22Rv1 (cell line): ENCODE results near the gene ARF1.

Source experiments
- H3K27ac ChIP-seq: fragments of 450-650 bp; 2 replicates; pipeline ENCODE4 v1.5.1; 2017
- CTCF ChIP-seq: fragments of 450-650 bp; IDR thresholded peaks from 2 replicates; pipeline ENCODE4 v1.5.1; 2017; ENCODE audit warnings: mild to moderate bottlenecking
- ZFX ChIP-seq: fragments of 450-650 bp; IDR thresholded peaks from 2 replicates; pipeline ENCODE4 v1.6.1; 2017; ENCODE audit warnings: antibody characterized with exemption, borderline replicate concordance

Gene ARF1

GRCh38 chr1:228062812-228063211, 19.7 kb upstream of the ARF1 start:
- no peak overlapping the region for H3K27ac ChIP-seq
- TF ChIP-seq CTCF (no peak; the same call in 1 of the 2 replicates), ZFX (no peak)

DNA sequence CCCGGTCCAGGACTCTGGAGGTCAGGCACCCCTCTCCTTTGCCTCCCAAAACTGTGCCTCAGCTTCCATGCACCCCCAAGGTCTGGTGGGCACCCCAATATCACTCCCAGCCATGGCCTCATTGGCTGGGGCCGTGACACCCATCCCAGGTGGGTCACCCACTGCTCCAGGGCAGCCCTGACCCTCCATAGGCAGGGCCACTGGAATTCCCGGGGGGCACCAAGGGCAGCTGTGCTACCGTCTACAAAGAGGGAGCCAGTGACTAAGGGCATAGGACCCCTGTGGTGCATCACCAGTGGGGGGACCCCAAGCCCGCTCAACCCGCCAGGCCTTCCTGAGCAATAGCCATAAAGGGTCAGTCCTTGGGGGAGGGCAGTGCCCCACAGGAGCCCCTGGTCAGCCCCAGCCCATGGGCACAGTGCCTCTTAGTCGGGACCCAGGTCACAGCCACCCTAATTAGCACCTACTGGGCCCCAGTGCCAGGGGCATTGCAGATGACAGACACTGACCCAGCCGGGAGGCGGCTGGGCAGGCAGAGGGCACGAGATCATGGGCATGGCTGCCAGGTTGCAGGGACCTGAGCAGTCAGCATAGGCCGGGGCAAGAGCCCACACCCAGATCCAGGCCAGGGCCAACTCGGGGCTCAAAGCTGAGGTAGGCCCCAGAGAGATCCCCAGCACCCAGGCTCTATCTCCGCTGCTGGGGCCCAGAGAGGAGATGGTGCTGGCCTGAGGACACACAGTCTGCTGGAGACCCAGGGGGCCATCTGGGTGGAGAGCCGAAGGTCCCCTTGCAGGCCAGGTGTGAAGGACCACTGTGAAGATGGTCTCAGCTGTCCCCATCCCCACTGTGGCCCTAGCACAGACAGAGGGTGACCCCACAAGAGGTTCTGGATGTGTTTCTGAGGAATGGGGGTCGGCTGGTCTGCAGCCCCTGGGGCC, 19.0 kb upstream of the ARF1 start:
- TF ChIP-seq CTCF (no peak), ZFX (no peak)
- no peak overlapping the region for H3K27ac ChIP-seq

DNA sequence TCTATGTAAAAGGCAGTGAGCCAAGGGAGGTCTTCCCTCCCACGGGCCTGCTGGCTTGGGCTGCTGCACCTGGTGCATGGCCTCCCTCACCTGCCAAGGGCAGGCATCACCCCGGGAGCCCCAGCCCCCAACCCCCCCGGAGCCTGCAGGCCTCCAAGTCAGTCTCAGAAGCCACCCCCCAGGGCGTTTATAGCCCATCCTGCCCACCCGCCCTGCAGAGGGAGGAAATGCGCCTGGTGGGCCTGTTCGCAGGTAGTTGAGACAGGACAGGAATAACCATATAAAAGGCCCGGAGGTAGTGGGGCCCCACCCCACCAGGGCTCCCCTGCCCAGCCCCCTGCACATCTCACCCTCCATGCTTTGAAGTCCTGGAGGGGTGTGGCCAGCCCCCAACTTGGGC, 18.2 kb upstream of the ARF1 start:
- no peak for TF ChIP-seq CTCF
- no peak for TF ChIP-seq ZFX
- no peak overlapping the region for H3K27ac ChIP-seq

DNA sequence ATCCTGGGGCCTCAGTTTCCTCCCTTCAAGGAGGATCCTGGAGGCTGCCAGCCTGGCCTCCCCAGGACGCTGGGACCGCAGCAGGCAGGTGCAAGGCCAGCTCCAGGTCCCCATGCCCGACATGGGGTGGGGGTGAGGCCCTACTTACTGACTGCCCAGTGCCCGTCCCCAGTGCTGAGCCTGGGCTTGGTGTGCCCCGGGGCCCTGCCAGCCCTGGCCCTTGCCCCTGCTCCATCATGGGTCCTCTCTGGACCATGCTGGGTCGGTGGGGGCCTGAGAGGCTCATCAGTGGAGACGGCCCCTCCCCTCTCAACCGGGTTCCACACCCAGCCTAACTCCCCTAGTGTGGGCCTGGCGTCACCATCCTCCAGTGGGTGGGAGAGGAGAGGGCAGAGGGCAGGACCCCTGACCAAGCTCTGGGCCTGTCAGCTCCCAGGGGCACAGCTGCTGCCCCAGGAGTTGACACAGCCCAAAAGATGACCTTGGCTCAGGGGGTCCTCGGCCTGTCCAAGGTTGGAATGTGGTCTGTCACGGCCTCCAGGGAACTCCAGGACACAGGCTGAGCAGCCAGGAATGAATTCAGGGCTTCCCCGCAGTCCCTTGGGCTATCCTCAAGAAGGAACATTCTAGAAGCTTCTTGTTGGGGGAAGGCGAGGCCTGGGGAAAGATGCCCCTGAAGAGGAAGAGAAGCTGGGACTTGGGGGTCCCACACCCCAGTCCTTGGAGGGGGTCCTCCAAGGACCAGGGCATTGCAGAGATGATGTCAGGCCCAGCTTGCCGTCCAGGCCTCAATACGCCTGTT, 17.6 kb upstream of the ARF1 start:
- TF ChIP-seq CTCF (no peak), ZFX (no peak)
- H3K27ac ChIP-seq, result no peak overlapping the region

DNA sequence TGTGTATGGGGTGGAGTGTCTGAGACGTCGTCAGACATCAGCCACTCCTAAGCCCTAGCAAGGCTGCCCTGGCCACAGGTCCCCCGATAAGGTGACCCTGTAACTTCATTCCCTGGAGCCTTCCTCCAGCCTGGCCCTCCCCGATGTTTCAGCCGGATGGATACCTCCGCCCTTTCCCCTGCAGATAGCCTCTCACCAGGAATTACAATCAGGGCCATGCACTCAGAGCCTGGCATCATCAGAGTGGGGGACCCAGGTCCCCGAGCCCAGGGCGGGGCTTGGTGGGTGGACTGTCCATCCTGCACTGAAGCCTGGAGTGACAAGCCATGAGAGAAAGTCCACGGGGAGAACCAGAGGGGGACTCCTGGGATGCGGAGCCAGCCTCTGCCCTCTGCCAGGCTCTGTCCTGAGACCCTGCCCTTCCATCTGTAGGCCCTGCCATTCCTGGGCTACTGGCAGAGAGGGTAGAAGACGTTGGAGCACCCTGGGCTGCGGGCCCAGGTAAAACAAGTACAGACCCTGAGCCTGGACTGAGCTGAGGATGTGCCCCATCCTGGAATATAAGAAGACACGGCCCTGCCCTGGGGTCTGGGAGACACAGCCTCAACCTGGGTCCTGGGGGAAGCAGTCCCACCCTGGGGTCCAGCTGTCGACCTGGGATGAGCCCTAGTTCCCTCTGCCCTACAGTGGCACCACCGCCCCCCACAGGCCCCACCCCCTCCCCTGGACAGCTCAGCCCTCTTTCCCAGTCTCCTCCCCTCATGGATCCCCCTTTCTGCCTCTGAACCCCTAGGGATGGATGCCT, 16.8 kb upstream of the ARF1 start:
- no peak overlapping the region for H3K27ac ChIP-seq
- TF ChIP-seq CTCF (no peak), ZFX (no peak)

DNA sequence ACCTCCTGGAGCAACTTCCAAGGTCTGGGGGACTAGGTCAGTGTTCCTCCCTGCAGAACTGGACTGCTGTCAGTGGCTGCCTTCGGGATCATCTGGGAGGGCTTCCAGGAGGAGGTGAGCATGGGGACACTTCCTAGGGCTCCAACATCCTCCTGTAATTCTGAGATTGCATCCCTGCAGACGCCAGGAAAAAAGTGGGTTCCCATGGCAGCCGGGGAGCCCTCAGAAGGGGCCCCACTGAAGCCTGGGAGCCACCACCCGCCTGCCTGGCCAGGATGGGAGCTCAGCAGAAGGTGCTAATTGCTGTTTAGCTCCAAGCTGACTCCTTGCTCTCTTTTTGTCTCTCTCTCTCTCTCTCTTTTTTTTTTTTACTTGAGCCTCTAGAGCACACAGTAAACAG, 16.1 kb upstream of the ARF1 start:
- TF ChIP-seq ZFX, result no peak
- TF ChIP-seq CTCF, result no peak
- no peak overlapping the region for H3K27ac ChIP-seq
